Motor neuron (in vitro differentiated cells): ENCODE measurements around the gene PHF21B. TPM values are rescaled to one million over a fixed set of nuclear protein-coding genes. Genes with fewer than 3 reads are reported as not detected.
A peak's percentile ranks its signal among the peaks of the same experiment; 100 is the strongest.

Experiments used
- ATAC-seq, 8 experiments: fragments of 200-7000 bp; cut with Tn5 transposase; replicated peaks in 6 of 8; 2 replicates each; pipeline ENCODE4 v1.8.0; 2021; ENCODE audit warnings: mild to moderate bottlenecking in 8 of 8, moderate library complexity in 8 of 8
- H3K27ac ChIP-seq, 2 donors: fragments of 250-450 bp; sonication (Bioruptor Pico); 2 replicates each; pipeline ENCODE4 v1.9.0; 2021; ENCODE audit warnings: antibody characterized with exemption in 2 of 2, mild to moderate bottlenecking in 2 of 2, moderate library complexity in 1 of 2
- H3K4me1 ChIP-seq, 2 donors: fragments of 250-450 bp; sonication (Bioruptor Pico); replicated peaks in 1 of 2; 2 replicates each; pipeline ENCODE4 v1.6.1; 2021; ENCODE audit warnings: antibody characterized with exemption in 2 of 2, mild to moderate bottlenecking in 2 of 2, moderate library complexity in 1 of 2
- H3K4me3 ChIP-seq, 5 donors: fragments of 250-450 bp; sonication (Bioruptor Pico); 2 replicates each; pipeline ENCODE4 v1.9.0; 2021; ENCODE audit warnings: antibody characterized with exemption in 5 of 5, mild to moderate bottlenecking in 5 of 5, moderate library complexity in 4 of 5
- WGBS, 10 experiments: fragments of 450-650 bp; shearing (Covaris generic); methylation state at CpG; one replicate each; pipeline ENCODE4 v1.0.0; 2022; 5-methylcytosine and 5-hydroxymethylcytosine counted together
- in situ Hi-C, 9 experiments: fragments of 400-800 bp; cut with MboI; loops; one replicate each; pipeline ENCODE4 v1.15.0; 2021; ENCODE audit warnings: low sequenced_read_pairs in 9 of 9, low pct_unique_long_range_greater_than_20kb in 2 of 9; ENCODE audit not compliant: unreplicated experiment in 9 of 9
- total RNA-seq, 8 experiments: library from RNA; unstranded; fragments of 300-600 nt; gene quantifications; 2 replicates each; pipeline versions ENCODE4 v1.2.3 to v1.2.4, GENCODE V29; 2022

PHF21B gene
- total RNA-seq, 8 experiments from 2014 or later: 0.66 to 84.5 (median 22.6) TPM

GRCh38 chr22:44885806-44886360 lies 123.9 kb downstream of the PHF21B start:
- 28 to 97% (median 81%) methylated on average over 3 to 11 of the region's 14 CpGs; no CpG with 5 or more reads in 2 of the 10 experiments for WGBS, 10 experiments
- Histone ChIP-seq H3K4me3 (no peak overlapping the region), H3K4me1 (peaks cover 6 to 13% of the 10 kb centered on the region in 2 donors), H3K27ac (no peak overlapping the region)
- in situ Hi-C loops: no loop called here
- ATAC-seq: no peak

GRCh38 chr22:44884968-44885805 lies 124.6 kb downstream of the PHF21B start:
- no peak for ATAC-seq
- in situ Hi-C loops: no loop called here
- Histone ChIP-seq H3K4me3 (no peak overlapping the region), H3K27ac (no peak overlapping the region), H3K4me1 (peaks cover 6 to 13% of the 10 kb centered on the region in 2 donors)
- WGBS, 10 experiments: 0 to 100% (median 85%) methylated on average over 1 to 7 of the region's 18 CpGs; no CpG with 5 or more reads in 2 of the 10 experiments

DNA sequence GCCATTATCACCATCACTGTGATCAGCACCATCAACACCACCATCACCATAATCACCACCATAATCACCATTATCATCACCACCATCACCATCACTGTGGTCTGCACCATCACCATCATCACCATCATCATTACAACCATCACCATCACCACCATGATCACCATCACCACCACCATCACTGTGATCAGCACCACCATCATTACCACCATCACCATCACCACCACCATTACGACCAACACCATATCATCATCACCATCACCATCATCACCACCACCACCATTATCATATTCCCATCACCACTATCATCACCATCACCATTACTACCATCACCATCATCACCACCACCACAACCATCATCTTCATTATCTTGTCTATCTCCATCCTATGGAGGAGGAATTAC lies 125.2 kb downstream of the PHF21B start:
- Histone ChIP-seq H3K27ac (no peak overlapping the region), H3K4me1 (peaks cover 6 to 12% of the 10 kb centered on the region in 2 donors), H3K4me3 (no peak overlapping the region)
- no peak for ATAC-seq
- in situ Hi-C loops: no loop called here
- WGBS, 10 experiments: 0 to 100% (median 80%) methylated on average over 1 of the region's 1 CpG; no CpG with 5 or more reads in 5 of the 10 experiments

DNA sequence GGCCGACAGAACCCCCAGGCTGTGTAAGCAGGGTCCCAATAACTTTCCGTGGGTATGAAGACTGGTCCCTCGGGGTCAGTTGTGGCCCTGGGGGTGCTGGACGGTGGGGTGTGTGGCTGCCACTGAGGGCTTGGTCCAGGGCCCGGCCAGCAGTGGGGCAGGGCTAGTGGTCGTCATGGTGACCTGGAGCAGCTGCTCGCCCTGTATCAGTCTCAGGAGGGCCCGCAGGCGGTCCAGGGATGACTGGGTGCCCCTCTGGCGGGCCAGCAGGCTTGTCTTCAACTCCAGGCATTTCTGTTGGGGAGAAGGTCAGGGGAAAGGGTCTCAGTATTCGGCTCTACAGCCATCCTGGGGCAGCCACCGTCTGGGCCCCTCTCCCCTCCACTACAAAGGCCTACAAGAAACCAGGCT lies 126.8 kb downstream of the PHF21B start:
- in situ Hi-C loops: no loop called here

DNA sequence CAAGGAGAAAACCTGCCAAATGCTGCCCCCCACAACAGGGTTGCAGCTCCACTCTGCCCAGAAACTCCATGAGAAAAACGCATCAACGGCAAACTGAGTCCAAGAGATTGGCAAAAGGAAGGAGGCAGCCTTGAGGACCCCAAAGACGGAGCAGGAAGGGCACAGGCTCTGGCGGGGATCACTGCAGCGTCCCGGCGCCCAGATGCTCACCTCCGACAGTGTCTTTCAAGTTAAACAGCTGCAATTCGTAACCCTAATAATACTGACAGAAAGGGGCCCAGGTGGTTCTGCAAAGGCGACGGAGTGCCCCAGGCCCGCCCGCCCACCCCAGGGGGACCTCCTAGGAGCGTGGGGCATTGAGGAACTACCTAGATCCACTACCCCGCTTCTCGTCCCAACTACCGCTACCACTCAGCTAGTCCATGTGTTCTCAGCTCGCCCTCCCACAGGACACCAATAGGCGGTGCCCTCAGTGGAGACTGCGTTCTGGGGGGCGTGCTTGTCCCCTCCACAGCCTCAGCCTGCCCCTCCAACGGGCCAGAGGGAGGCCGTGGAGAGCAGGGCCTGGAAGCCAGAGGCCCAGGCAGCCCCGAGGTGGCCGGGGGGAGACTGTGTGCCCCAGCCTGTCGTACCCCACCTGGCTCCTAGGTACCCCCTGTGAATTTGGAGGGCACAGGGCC lies 127.4 kb downstream of the PHF21B start:
- in situ Hi-C loops: no loop called here
- no peak for ATAC-seq
- Histone ChIP-seq H3K4me1 (no peaks in the 10 kb centered on the region), H3K27ac (no peak overlapping the region), H3K4me3 (no peak overlapping the region)
- 0 to 95% (median 54%) methylated on average over 1 to 11 of the region's 26 CpGs; no CpG with 5 or more reads in 6 of the 10 experiments for WGBS, 10 experiments

More for the DNA sequence above, 126.8 kb downstream of the PHF21B start:
- peak in 1 of 8 experiments; percentile 47 for ATAC-seq
- WGBS, 10 experiments: 21 to 92% (median 86%) methylated on average over 1 to 9 of the region's 12 CpGs; no CpG with 5 or more reads in 6 of the 10 experiments
- Histone ChIP-seq H3K27ac (no peak overlapping the region), H3K4me3 (no peak overlapping the region), H3K4me1 (peaks cover 0 to under 1% of the 10 kb centered on the region in 2 donors)

DNA sequence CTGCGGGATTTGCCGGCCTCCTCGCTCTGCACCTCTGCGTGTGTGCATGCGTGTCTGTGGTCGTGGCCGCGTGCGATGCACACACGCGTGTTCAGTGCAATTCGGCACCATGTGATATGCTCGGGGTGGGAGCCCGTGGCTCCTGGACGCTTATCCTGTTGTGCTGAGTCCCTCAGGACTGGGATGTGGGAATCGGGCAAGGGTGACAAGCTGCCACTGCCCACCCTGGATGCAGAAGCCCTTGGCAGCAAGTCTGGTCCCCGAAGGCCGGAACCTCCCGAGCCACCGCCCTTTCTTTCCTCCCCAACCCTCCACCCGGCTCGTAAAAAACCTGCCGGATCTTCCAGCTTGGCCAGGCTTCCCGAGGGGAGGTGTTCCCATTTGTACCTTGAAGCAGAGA lies 128.2 kb downstream of the PHF21B start:
- H3K27ac ChIP-seq: no peak overlapping the region
- H3K4me1 ChIP-seq: no peaks in the 10 kb centered on the region
- H3K4me3 ChIP-seq: no peak overlapping the region
- in situ Hi-C loops: no loop called here
- ATAC-seq: no peak
- WGBS, 10 experiments: 73 to 100% (median 80%) methylated on average over 1 to 14 of the region's 24 CpGs; no CpG with 5 or more reads in 5 of the 10 experiments

GRCh38 chr22:44880610-44881290 lies 129.1 kb downstream of the PHF21B start:
- 17 to 100% (median 93%) methylated on average over 1 to 5 of the region's 19 CpGs; no CpG with 5 or more reads in 4 of the 10 experiments for WGBS, 10 experiments

DNA sequence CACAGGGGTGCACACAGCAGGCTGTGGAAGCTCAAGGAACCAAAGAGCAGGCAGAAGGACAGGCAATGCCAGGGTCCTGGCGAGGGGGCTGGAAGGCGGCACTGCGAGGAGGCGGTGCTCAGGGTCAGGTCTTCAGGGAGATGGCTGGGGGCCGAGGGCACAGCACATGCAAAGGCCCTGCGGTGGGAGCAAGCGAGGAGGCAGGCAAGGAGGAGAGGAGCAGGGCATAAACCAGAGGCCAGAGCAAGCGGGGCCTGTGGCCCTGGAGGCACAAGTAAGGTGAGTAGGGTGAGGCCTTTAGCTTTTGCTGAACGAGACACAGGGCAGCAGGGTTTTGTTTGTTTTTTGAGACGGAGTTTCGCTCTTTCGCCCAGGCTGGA lies 130.5 kb downstream of the PHF21B start:
- H3K4me1 ChIP-seq: no peaks in the 10 kb centered on the region
- ATAC-seq: no peak
- H3K27ac ChIP-seq: no peak overlapping the region
- 20 to 85% (median 60%) methylated on average over 1 to 6 of the region's 12 CpGs; no CpG with 5 or more reads in 7 of the 10 experiments for WGBS, 10 experiments
- no peak overlapping the region for H3K4me3 ChIP-seq
- in situ Hi-C loops: no loop called here

More at GRCh38 chr22:44880610-44881290, 129.1 kb downstream of the PHF21B start:
- ATAC-seq: no peak
- Histone ChIP-seq H3K4me1 (no peaks in the 10 kb centered on the region), H3K27ac (no peak overlapping the region), H3K4me3 (no peak overlapping the region)
- in situ Hi-C loops: no loop called here

GRCh38 chr22:44878483-44879300 lies 131.1 kb downstream of the PHF21B start:
- Histone ChIP-seq H3K4me3 (no peak overlapping the region), H3K4me1 (no peaks in the 10 kb centered on the region), H3K27ac (no peak overlapping the region)
- WGBS, 10 experiments: 0 to 100% (median 58%) methylated on average over 1 to 2 of the region's 14 CpGs; no CpG with 5 or more reads in 6 of the 10 experiments
- ATAC-seq: no peak
- in situ Hi-C loops: no loop called here

GRCh38 chr22:44876921-44877320 lies 132.9 kb downstream of the PHF21B start:
- ATAC-seq: no peak
- in situ Hi-C loops: no loop called here
- Histone ChIP-seq H3K4me3 (no peak overlapping the region), H3K4me1 (no peaks in the 10 kb centered on the region), H3K27ac (no peak overlapping the region)
- 20 to 95% (median 78%) methylated on average over 1 to 3 of the region's 4 CpGs; no CpG with 5 or more reads in 7 of the 10 experiments for WGBS, 10 experiments

- Histone ChIP-seq H3K4me1 (peaks cover 8 to 18% of the 10 kb centered on the region in 2 donors), H3K4me3 (no peak overlapping the region), H3K27ac (peak overlapping the region in 1 of 2 donors; percentile 4)
- WGBS, 10 experiments: 0 to 96% (median 86%) methylated on average over 1 to 3 of the region's 3 CpGs; no CpG with 5 or more reads in 1 of the 10 experiments
- in situ Hi-C loops: no loop called here
- no peak for ATAC-seq
These were observed 138.0 kb downstream of the PHF21B start for GRCh38 chr22:44871782-44872181.

- H3K4me3 ChIP-seq: no peak overlapping the region
- in situ Hi-C loops: no loop called here
- no peak overlapping the region for H3K27ac ChIP-seq
- 14 to 100% (median 75%) methylated on average over 2 to 5 of the region's 5 CpGs; no CpG with 5 or more reads in 4 of the 10 experiments for WGBS, 10 experiments
- H3K4me1 ChIP-seq: peaks cover 8 to 18% of the 10 kb centered on the region in 2 donors
- peak in 7 of 8 experiments; percentile 64 to 91 (median 79) for ATAC-seq
These were observed 139.8 kb downstream of the PHF21B start for GRCh38 chr22:44870021-44870420.
